Measurements from ENCODE around the gene LAMB4. TPM values are rescaled to one million over a fixed set of nuclear protein-coding genes. Genes with fewer than 3 reads are reported as not detected.

Gene LAMB4
- total RNA-seq, 4 donors from 2014 or later: 0.15 to 8.1 (median 1.7) TPM

- DNase-seq: no peak
- no peak for TF ChIP-seq POLR2A (IDR thresholded peaks at IDR 0.05)
- TF ChIP-seq, protein P1, sequence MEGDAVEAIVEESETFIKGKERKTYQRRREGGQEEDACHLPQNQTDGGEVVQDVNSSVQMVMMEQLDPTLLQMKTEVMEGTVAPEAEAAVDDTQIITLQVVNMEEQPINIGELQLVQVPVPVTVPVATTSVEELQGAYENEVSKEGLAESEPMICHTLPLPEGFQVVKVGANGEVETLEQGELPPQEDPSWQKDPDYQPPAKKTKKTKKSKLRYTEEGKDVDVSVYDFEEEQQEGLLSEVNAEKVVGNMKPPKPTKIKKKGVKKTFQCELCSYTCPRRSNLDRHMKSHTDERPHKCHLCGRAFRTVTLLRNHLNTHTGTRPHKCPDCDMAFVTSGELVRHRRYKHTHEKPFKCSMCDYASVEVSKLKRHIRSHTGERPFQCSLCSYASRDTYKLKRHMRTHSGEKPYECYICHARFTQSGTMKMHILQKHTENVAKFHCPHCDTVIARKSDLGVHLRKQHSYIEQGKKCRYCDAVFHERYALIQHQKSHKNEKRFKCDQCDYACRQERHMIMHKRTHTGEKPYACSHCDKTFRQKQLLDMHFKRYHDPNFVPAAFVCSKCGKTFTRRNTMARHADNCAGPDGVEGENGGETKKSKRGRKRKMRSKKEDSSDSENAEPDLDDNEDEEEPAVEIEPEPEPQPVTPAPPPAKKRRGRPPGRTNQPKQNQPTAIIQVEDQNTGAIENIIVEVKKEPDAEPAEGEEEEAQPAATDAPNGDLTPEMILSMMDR (IDR thresholded peaks at IDR 0.05): no peak
- 55 to 73% methylated on average over 2 of the region's 2 CpGs for WGBS, 2 donors
- Histone ChIP-seq H3K4me1 (no peaks in the 10 kb centered on the region), H3K4me3 (replicated peaks in 1 of 3) (no peak overlapping the region), H3K9me3 (no peaks in the 10 kb centered on the region), H3K36me3 (no peaks in the 10 kb centered on the region), H3K27ac (no peak overlapping the region), H3K27me3 (no peaks in the 10 kb centered on the region)
- intact Hi-C loops (cut with DNase I): no loop called here
These were observed 17.5 kb downstream of the LAMB4 start for GRCh38 chr7:108112683-108113082.

GRCh38 chr7:108109221-108109908 is 20.8 kb downstream of the LAMB4 start:
- TF ChIP-seq, protein P1 (IDR thresholded peaks at IDR 0.05): peak in 3 of 6 experiments; percentile 22 to 28 (median 23)
- TF ChIP-seq POLR2A (IDR thresholded peaks at IDR 0.05): no peak
- H3K4me3 ChIP-seq (replicated peaks in 1 of 3): no peak overlapping the region

DNA sequence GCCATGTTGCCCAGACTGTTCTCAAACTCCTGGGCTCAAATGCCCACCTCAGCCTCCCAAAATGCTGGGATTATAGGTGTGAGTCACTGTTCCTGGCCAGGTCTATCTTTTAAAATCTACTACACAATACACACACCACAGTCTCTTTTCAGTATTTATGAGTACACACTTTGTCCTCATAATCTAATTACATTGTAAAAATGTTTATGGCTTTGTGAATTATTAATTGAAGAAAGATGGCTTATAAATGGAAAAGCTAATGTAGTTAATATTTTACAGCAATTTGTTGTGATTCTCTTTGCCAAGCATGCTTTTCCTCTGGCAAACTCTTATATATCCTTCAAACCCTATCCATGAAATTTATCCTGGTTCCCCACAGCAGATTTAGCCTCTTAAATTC is 22.0 kb downstream of the LAMB4 start:
- Histone ChIP-seq H3K27me3 (no peaks in the 10 kb centered on the region), H3K27ac (no peak overlapping the region), H3K9me3 (no peaks in the 10 kb centered on the region), H3K36me3 (no peaks in the 10 kb centered on the region), H3K4me1 (no peaks in the 10 kb centered on the region), H3K4me3 (replicated peaks in 1 of 3) (no peak overlapping the region)
- no peak for TF ChIP-seq POLR2A (IDR thresholded peaks at IDR 0.05)
- TF ChIP-seq, protein P1 (IDR thresholded peaks at IDR 0.05): no peak
- intact Hi-C loops (cut with DNase I): no loop called here
- no peak for DNase-seq

More at GRCh38 chr7:108109221-108109908, 20.8 kb downstream of the LAMB4 start:
- WGBS, 2 donors: 80 to 82% methylated on average over 2 of the region's 2 CpGs
- no peak for DNase-seq
- no peak overlapping the region for H3K27ac ChIP-seq
- H3K4me1 ChIP-seq: no peaks in the 10 kb centered on the region
- H3K9me3 ChIP-seq: no peaks in the 10 kb centered on the region
- no peaks in the 10 kb centered on the region for H3K36me3 ChIP-seq
- intact Hi-C loops (cut with DNase I): no loop called here
- H3K27me3 ChIP-seq: no peaks in the 10 kb centered on the region

- Histone ChIP-seq H3K27me3 (no peaks in the 10 kb centered on the region), H3K9me3 (no peaks in the 10 kb centered on the region), H3K4me1 (no peaks in the 10 kb centered on the region), H3K4me3 (replicated peaks in 1 of 3) (no peak overlapping the region), H3K36me3 (no peaks in the 10 kb centered on the region), H3K27ac (no peak overlapping the region)
- intact Hi-C loops (cut with DNase I): no loop called here
- TF ChIP-seq, protein P1 (IDR thresholded peaks at IDR 0.05): no peak
- TF ChIP-seq POLR2A (IDR thresholded peaks at IDR 0.05): no peak
- WGBS, 2 donors: 84 to 87% methylated on average over 7 of the region's 7 CpGs
- no peak for DNase-seq
These were observed 25.8 kb downstream of the LAMB4 start for GRCh38 chr7:108104324-108104723.

GRCh38 chr7:108103558-108104298 is 26.4 kb downstream of the LAMB4 start:
- no peaks in the 10 kb centered on the region for H3K4me1 ChIP-seq
- no peaks in the 10 kb centered on the region for H3K36me3 ChIP-seq
- TF ChIP-seq POLR2A (IDR thresholded peaks at IDR 0.05): no peak
- TF ChIP-seq, protein P1 (IDR thresholded peaks at IDR 0.05): no peak
- intact Hi-C loops (cut with DNase I): no loop called here
- H3K27me3 ChIP-seq: no peaks in the 10 kb centered on the region
- DNase-seq: no peak
- no peak overlapping the region for H3K27ac ChIP-seq
- no peaks in the 10 kb centered on the region for H3K9me3 ChIP-seq
- 83 to 94% methylated on average over 5 of the region's 5 CpGs for WGBS, 2 donors
- no peak overlapping the region for H3K4me3 ChIP-seq (replicated peaks in 1 of 3)
